WTC11 (cell line): Measurements from ENCODE around the gene CARD19. TPM values are rescaled to one million over a fixed set of nuclear protein-coding genes. Genes with fewer than 3 reads are reported as not detected.

Experiments used
- ATAC-seq: fragments of 200-7000 bp; cut with Tn5 transposase; 2 replicates; pipeline ENCODE4 v1.10.0; 2021; ENCODE audit warnings: mild to moderate bottlenecking, moderate library complexity
- CTCF ChIA-PET: fragments of 300-600 bp; sonication (Branson Sonifier 250); formaldehyde crosslinking; loops from one replicate; lab custom pipeline; 2021; ENCODE audit warnings: antibody characterized with exemption; lab: Charles Lee
- POLR2A ChIA-PET: fragments of 350-600 bp; sonication (Branson Sonifier 250); formaldehyde crosslinking; loops from one replicate; lab custom pipeline; 2021; ENCODE audit warnings: antibody characterized with exemption; lab: Charles Lee
- DNase-seq: peaks from one replicate; pipeline ENCODE4 v3.0.0; 2021; ENCODE audit warnings: low spot score
- H3K27ac Mint-ChIP-seq: 2 replicates; pipeline ENCODE4 v1.8.0; 2021; ENCODE audit warnings: mixed read lengths
- H3K27me3 Mint-ChIP-seq: 2 replicates; pipeline ENCODE4 v1.8.0; 2021; ENCODE audit warnings: low read depth, mild to moderate bottlenecking, moderate library complexity, mixed read lengths
- H3K36me3 Mint-ChIP-seq: 2 replicates; pipeline ENCODE4 v1.8.0; 2021; ENCODE audit warnings: mixed read lengths
- H3K4me1 Mint-ChIP-seq: 2 replicates; pipeline ENCODE4 v1.8.0; 2022; ENCODE audit warnings: mixed read lengths
- H3K4me3 Mint-ChIP-seq: 2 replicates; pipeline ENCODE4 v1.8.0; 2021; ENCODE audit warnings: mild to moderate bottlenecking, moderate library complexity, mixed read lengths
- H3K9me3 Mint-ChIP-seq: 2 replicates; pipeline ENCODE4 v1.8.0; 2021; ENCODE audit warnings: mixed read lengths
- AFF4 ChIP-seq: sonication (generic); formaldehyde crosslinking; IDR thresholded peaks from 2 replicates; pipeline ENCODE4 v1.8.1; 2023; ENCODE audit warnings: mild to moderate bottlenecking, missing genetic modification reagents, borderline replicate concordance
- ARID4B ChIP-seq: sonication (generic); formaldehyde crosslinking; IDR thresholded peaks from 2 replicates; pipeline ENCODE4 v1.8.0; 2023; ENCODE audit warnings: missing genetic modification reagents, mild to moderate bottlenecking, borderline replicate concordance
- ATF1 ChIP-seq: sonication (generic); formaldehyde crosslinking; IDR thresholded peaks from 2 replicates; pipeline ENCODE4 v1.8.1; 2023; ENCODE audit warnings: mild to moderate bottlenecking, moderate library complexity, missing genetic modification reagents
- CDX4 ChIP-seq: fragments of 250-450 bp; sonication (Bioruptor Pico); IDR thresholded peaks from 2 replicates; pipeline ENCODE4 v1.9.0; 2021; ENCODE audit warnings: moderate library complexity, mild to moderate bottlenecking, inconsistent platforms, borderline replicate concordance
- E2F1 ChIP-seq: sonication (generic); formaldehyde crosslinking; IDR thresholded peaks from 2 replicates; pipeline ENCODE4 v1.8.0; 2022; ENCODE audit warnings: mild to moderate bottlenecking, missing genetic modification reagents
- ELF4 ChIP-seq: sonication (generic); formaldehyde crosslinking; IDR thresholded peaks from 2 replicates; pipeline ENCODE4 v1.8.1; 2022; ENCODE audit warnings: low read depth, mild to moderate bottlenecking, moderate library complexity, missing genetic modification reagents
- JUN ChIP-seq: sonication (generic); formaldehyde crosslinking; IDR thresholded peaks from 2 replicates; pipeline ENCODE4 v1.8.0; 2023; ENCODE audit warnings: mild to moderate bottlenecking, missing genetic modification reagents
- MYBL2 ChIP-seq: sonication (generic); formaldehyde crosslinking; IDR thresholded peaks from 2 replicates; pipeline ENCODE4 v1.8.1; 2023; ENCODE audit warnings: mild to moderate bottlenecking, moderate library complexity, missing genetic modification reagents
- NR1H2 ChIP-seq: sonication (generic); formaldehyde crosslinking; IDR thresholded peaks from 2 replicates; pipeline ENCODE4 v1.9.0; 2021; ENCODE audit warnings: mild to moderate bottlenecking, moderate library complexity, missing genetic modification reagents
- PRDM15 ChIP-seq: sonication (generic); formaldehyde crosslinking; IDR thresholded peaks from 2 replicates; pipeline ENCODE4 v1.8.0; 2022; ENCODE audit warnings: missing genetic modification reagents
- SMAD4 ChIP-seq: sonication (generic); formaldehyde crosslinking; IDR thresholded peaks from 2 replicates; pipeline ENCODE4 v1.8.0; 2022; ENCODE audit warnings: mild to moderate bottlenecking, missing genetic modification reagents
- TEAD4 ChIP-seq: sonication (generic); formaldehyde crosslinking; IDR thresholded peaks from 2 replicates; pipeline ENCODE4 v1.8.0; 2022; ENCODE audit warnings: mild to moderate bottlenecking, missing genetic modification reagents
- TP53 ChIP-seq: sonication (generic); formaldehyde crosslinking; IDR thresholded peaks from 2 replicates; pipeline ENCODE4 v1.8.1; 2023; ENCODE audit warnings: mild to moderate bottlenecking, missing genetic modification reagents
- ZNF232 ChIP-seq: sonication (generic); formaldehyde crosslinking; IDR thresholded peaks from 2 replicates; pipeline ENCODE4 v1.8.0; 2022; ENCODE audit warnings: mild to moderate bottlenecking, missing genetic modification reagents
- ZNF263 ChIP-seq: sonication (generic); formaldehyde crosslinking; IDR thresholded peaks from 2 replicates; pipeline ENCODE4 v1.8.1; 2022; ENCODE audit warnings: low read depth, mild to moderate bottlenecking, moderate library complexity, missing genetic modification reagents
- ZNF416 ChIP-seq: fragments of 250-450 bp; sonication (Bioruptor Pico); IDR thresholded peaks from 2 replicates; pipeline ENCODE4 v1.9.0; 2021; ENCODE audit warnings: mild to moderate bottlenecking, inconsistent platforms
- ZNF425 ChIP-seq: fragments of 250-450 bp; sonication (Bioruptor Pico); conservative IDR thresholded peaks from 2 replicates; pipeline ENCODE4 v1.9.0; 2021; ENCODE audit warnings: mild to moderate bottlenecking
- ZNF512 ChIP-seq: sonication (generic); formaldehyde crosslinking; IDR thresholded peaks from 2 replicates; pipeline ENCODE4 v1.8.1; 2022; ENCODE audit warnings: missing genetic modification reagents, borderline replicate concordance
- total RNA-seq: library from RNA; stranded (reverse); gene quantifications from 3 replicates; pipeline ENCODE4 v1.2.3, GENCODE V29; 2021

CARD19 gene
- total RNA-seq, 1 experiment from 2014 or later, result 34.5 TPM

GRCh38 chr9:93122721-93123221, 26.8 kb downstream of the CARD19 start:
- CTCF ChIA-PET, result no interaction called here
- ATAC-seq (no peak), DNase-seq (no peak)
- peaks cover 7% of the 10 kb centered on the region for H3K36me3 Mint-ChIP-seq
- POLR2A ChIA-PET, result interaction anchor here (1.1 kb wide), 1 partner anchor 11 kb away, joined by 4 read pairs; the partner anchor contains the start of gene NINJ1
- no peak overlapping the region for H3K4me3 Mint-ChIP-seq
- peaks cover 20% of the 10 kb centered on the region for H3K4me1 Mint-ChIP-seq
- no peaks in the 10 kb centered on the region for H3K9me3 Mint-ChIP-seq
- no peak overlapping the region for H3K27ac Mint-ChIP-seq
- no peaks in the 10 kb centered on the region for H3K27me3 Mint-ChIP-seq
- TF ChIP-seq ATF1 (CRISPR knock-in tag), result no peak
- TF ChIP-seq ZNF232 (CRISPR knock-in tag), result no peak
- TF ChIP-seq SMAD4 (CRISPR knock-in tag), result no peak
- TF ChIP-seq ZNF425 (CRISPR knock-in tag), result no peak
- TF ChIP-seq JUN (CRISPR knock-in tag), result no peak
- TF ChIP-seq ELF4 (CRISPR knock-in tag), result no peak
- no peak for TF ChIP-seq ZNF512 (CRISPR knock-in tag)
- TF ChIP-seq PRDM15 (CRISPR knock-in tag), result no peak
- no peak for TF ChIP-seq CDX4
- TF ChIP-seq ZNF416 (CRISPR knock-in tag), result no peak
- no peak for TF ChIP-seq ZNF263
- no peak for TF ChIP-seq TP53 (CRISPR knock-in tag)
- no peak for TF ChIP-seq AFF4 (CRISPR knock-in tag)
- no peak for TF ChIP-seq NR1H2
- TF ChIP-seq TEAD4 (CRISPR knock-in tag), result no peak
- TF ChIP-seq E2F1 (CRISPR knock-in tag), result no peak
- no peak for TF ChIP-seq MYBL2 (CRISPR knock-in tag)
- no peak for TF ChIP-seq ARID4B (CRISPR knock-in tag)
